Measurements from ENCODE around the gene QARS1. TPM values are rescaled to one million over a fixed set of nuclear protein-coding genes. Genes with fewer than 3 reads are reported as not detected.

The QARS1 gene
- total RNA-seq, 1 donor from 2014 or later = 342 TPM

DNA sequence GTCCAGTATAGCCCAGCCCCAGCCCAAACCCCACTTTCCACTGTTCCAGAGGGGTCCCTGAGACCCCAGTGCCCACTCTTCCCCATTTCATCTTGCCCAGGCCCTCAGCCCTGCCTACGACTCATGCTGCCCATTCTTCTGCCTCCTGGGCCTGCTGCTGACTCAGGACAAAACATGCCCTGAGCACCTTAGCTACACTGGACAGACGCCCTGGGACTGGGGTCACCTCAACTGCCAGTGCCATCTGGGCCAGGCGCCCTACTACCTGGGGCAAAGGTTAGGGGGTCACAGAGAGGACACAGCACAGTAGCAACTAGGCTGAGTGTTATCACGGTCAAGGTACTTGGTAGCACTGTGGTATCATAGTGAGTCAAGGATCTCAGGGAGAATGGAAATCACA lies 30.9 kb upstream of the QARS1 start:
- CTCF ChIA-PET = no interaction called here
- POLR2A ChIA-PET = no interaction called here
- peaks cover 18% of the 10 kb centered on the region for H3K27me3 Mint-ChIP-seq

DNA sequence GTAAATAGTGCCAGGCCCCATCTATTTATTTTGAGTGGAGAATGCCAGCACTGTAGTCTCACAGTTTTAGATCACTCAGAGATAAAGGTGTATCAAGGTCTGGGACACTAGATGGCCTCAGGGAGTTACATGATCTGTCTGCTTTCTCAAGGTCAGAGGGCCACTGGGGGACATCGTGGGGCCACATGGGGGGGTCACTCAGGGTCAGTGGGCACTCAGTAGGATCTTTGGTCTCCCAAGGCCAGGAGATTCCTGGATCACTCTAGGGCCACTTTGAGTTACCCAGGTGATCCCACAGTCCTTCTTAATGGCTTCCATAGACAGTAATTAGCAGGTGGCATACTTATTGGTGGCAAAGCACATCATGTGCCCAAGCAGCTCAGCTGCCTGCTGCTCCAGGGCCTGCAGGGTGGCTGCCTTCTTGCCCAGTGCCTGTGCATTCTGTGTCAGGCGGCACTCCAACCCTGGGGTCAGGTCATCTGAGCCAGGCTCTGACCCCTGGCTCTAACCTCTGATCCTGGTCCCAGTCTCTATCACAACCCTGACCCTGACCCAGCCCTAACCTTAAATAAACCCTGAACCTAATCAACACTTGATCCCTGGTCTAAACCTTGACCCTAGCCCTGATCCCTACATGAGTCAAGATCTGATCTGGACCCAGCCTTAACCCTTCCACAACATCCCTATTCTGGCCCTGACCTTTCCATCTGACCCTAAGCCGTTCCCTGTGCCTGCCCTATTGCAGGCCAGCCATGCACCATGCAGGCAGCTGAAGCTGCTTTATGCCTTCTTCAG lies 30.1 kb upstream of the QARS1 start:
- H3K27ac Mint-ChIP-seq = no peak overlapping the region
- CTCF ChIA-PET = no interaction called here

More for the DNA sequence above, 30.9 kb upstream of the QARS1 start:
- TF ChIP-seq CTCF (IDR thresholded peaks at IDR 0.05) = no peak
- no peak for DNase-seq
- H3K4me3 Mint-ChIP-seq = no peak overlapping the region
- peaks cover 2% of the 10 kb centered on the region for H3K4me1 Mint-ChIP-seq
- intact Hi-C loops (cut with micrococcal nuclease) = no loop called here
- no peak for ATAC-seq (ENCODE audit: low read depth)
- H3K27ac Mint-ChIP-seq = no peak overlapping the region
- no peaks in the 10 kb centered on the region for H3K36me3 Mint-ChIP-seq (ENCODE audit: low read depth)
- H3K9me3 Mint-ChIP-seq = peaks cover 2% of the 10 kb centered on the region

DNA sequence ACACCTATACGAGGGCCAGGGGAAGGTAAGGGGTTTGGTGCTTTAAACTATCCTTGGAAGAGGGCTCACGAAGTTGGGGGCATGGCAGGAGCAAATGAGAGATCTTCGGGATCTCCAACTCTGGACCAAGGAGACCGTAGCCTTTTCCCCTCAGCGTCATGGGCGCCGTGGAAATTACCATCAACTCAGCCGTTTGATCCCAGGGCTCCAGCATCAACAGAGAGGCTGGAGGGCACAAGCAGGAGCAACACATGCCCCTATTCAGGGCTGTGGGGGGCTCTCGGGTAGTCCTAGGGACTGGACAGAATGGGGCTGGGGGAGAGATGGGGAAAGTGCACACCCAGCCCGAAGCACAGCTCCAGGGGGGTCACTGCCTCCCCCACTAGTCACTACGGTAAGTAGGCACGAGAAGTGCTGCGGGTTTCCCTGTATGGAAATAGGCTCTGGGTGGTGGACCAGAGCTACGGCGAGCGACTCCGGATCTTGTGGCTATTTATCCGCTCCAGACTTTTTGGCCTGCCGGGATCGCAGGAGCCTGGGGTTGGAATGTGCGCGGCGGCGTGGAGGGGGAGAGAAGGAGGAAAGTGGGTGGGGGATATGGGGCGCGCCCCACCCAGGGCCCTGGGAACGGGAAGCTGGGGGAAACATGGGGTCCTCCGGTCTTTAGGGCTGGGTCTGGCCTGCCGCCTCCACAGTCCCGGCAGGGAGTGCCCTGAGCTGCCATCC lies 28.8 kb upstream of the QARS1 start:
- intact Hi-C loops (cut with micrococcal nuclease) = no loop called here
- no peak for TF ChIP-seq CTCF (IDR thresholded peaks at IDR 0.05)
- POLR2A ChIA-PET = interaction anchor here (0.6 to 0.8 kb wide), 3 partner anchors 13 to 119 kb away, joined by 3 to 13 read pairs (median 4); partner anchors contain the start of gene USP19

More for the DNA sequence above, 30.1 kb upstream of the QARS1 start:
- Mint-ChIP-seq H3K27me3 (peaks cover 17% of the 10 kb centered on the region), H3K4me1 (peaks cover 2% of the 10 kb centered on the region), H3K9me3 (no peaks in the 10 kb centered on the region), H3K4me3 (no peak overlapping the region), H3K36me3 (ENCODE audit: low read depth) (no peaks in the 10 kb centered on the region)
- TF ChIP-seq CTCF (IDR thresholded peaks at IDR 0.05) = no peak
- DNase-seq (no peak), ATAC-seq (ENCODE audit: low read depth) (no peak)
- intact Hi-C loops (cut with micrococcal nuclease) = no loop called here
- POLR2A ChIA-PET = no interaction called here

DNA sequence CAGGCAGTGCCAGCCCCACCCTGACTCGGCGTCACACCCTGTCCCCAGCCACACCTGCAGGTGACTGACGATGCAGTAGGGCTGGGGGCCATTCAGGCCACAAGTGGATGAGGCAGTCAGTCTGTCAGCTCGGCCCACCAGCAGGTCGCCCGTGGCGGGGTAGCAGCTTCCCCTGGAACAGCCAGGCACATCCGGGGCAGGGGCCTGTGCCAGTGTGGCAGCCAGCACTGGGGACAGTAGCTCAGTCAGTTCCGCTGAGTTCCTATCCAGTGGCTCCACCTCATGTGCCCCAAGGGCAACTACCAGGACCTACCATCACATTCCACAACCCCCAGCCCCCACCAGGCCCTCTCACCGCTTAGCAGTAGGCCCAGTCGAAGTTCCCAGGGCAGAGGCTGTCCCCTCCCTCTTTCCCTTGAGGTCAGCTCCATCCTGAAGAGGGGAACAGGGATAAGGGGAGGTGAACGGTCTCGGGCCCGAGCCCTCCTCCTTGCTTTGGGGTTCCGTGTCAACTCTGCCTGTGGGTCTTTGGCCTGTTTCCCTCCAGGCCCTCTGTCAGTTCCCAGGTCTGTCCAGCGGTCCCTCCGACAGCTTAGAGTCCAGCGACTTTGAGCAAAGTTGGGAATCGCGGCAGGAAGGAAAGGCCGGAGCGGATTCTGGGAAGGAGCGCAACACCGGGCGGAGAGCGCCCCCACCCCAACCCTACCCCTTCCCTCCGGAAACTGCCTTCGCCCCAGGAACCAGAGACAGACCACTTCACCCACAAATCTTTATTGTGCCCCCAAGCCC lies 28.1 kb upstream of the QARS1 start, which contains the start of gene LAMB2:
TSS of gene LAMB2 (minus strand) at position 614 of the 789 bp plus-strand sequence. CDS start at position 431, 183 bp downstream.
- POLR2A ChIA-PET = no interaction called here
- H3K4me1 Mint-ChIP-seq = peaks cover 2% of the 10 kb centered on the region
- no peak within 1 kb of the TSS for H3K27ac Mint-ChIP-seq

More for the DNA sequence above, 28.8 kb upstream of the QARS1 start:
- CTCF ChIA-PET = no interaction called here
- ATAC-seq (ENCODE audit: low read depth) (no peak), DNase-seq (no peak)
- H3K36me3 Mint-ChIP-seq (ENCODE audit: low read depth) = no peaks in the 10 kb centered on the region
- no peak overlapping the region for H3K27ac Mint-ChIP-seq
- H3K4me3 Mint-ChIP-seq = peak overlapping the region; percentile 44
- H3K4me1 Mint-ChIP-seq = peaks cover 2% of the 10 kb centered on the region
- no peaks in the 10 kb centered on the region for H3K9me3 Mint-ChIP-seq
- peaks cover 19% of the 10 kb centered on the region for H3K27me3 Mint-ChIP-seq

More for the DNA sequence above, 28.1 kb upstream of the QARS1 start, which contains the start of gene LAMB2:
- DNase-seq (no peak), ATAC-seq (ENCODE audit: low read depth) (peak; percentile 14)
- no peak for TF ChIP-seq CTCF (IDR thresholded peaks at IDR 0.05)
- CTCF ChIA-PET = no interaction called here
- Mint-ChIP-seq H3K27me3 (peaks cover 17% of the 10 kb centered on the region), H3K4me3 (peak within 1 kb of the TSS; percentile 44), H3K36me3 (ENCODE audit: low read depth) (no peaks in the 10 kb centered on the region), H3K9me3 (no peaks in the 10 kb centered on the region)
- intact Hi-C loops (cut with micrococcal nuclease) = no loop called here

Data from activated B cell treated with CpG ODN at 0.5 μM for 24 hours (primary cell).